ENCODE data around the gene NTRK3. TPM values are rescaled to one million over a fixed set of nuclear protein-coding genes. Genes with fewer than 3 reads are reported as not detected.

NTRK3 gene
- total RNA-seq, 1 experiment from 2014 or later, result not detected

DNA sequence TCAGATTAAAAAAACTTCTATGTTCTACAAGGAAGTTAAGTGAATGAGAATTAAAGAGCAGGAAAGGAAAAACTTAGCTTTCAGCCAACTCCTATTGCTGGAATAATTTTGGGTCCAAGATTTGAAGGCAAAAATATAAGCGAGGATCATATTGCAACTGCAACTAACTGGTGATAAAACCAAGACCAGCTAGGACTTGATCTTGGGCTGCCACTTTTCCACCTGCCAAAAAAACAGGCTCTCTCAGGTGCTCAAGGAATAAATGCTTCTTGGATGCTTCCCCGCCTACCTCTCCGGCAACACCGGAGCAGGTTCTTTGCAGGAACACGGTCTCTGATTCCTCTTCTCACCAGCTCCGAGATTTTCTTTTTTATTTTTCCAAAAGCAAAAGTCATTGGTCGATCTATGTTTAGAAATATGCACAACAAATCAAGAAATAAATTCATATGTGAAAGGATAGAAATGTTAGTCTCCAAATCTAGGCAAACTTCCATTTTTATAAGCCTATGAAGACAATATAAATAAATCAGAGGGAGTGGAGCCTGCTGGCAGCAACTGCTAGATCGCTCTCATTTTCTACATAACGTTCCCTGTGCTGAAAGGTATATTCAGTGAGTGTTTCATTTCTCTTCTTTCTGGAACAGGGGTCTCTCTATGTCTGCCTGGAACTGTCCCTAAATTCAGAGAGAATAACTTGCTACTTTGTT, 241.9 kb downstream of the NTRK3 start:
- no peak overlapping the region for H3K4me2 ChIP-seq
- no peak for TF ChIP-seq EZH2 (IDR thresholded peaks at IDR 0.05; ENCODE audit: low read depth)
- TF ChIP-seq, protein P1, sequence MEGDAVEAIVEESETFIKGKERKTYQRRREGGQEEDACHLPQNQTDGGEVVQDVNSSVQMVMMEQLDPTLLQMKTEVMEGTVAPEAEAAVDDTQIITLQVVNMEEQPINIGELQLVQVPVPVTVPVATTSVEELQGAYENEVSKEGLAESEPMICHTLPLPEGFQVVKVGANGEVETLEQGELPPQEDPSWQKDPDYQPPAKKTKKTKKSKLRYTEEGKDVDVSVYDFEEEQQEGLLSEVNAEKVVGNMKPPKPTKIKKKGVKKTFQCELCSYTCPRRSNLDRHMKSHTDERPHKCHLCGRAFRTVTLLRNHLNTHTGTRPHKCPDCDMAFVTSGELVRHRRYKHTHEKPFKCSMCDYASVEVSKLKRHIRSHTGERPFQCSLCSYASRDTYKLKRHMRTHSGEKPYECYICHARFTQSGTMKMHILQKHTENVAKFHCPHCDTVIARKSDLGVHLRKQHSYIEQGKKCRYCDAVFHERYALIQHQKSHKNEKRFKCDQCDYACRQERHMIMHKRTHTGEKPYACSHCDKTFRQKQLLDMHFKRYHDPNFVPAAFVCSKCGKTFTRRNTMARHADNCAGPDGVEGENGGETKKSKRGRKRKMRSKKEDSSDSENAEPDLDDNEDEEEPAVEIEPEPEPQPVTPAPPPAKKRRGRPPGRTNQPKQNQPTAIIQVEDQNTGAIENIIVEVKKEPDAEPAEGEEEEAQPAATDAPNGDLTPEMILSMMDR (conservative IDR thresholded peaks at IDR 0.05), result no peak
- H3K4me3 ChIP-seq, result no peak overlapping the region
- H3K36me3 ChIP-seq (ENCODE audit: low read depth), result no peaks in the 10 kb centered on the region
- ChIA-PET CTCF (no interaction called here), POLR2A (ENCODE audit: unreplicated experiment) (no interaction called here)
- H3K9me2 ChIP-seq (ENCODE audit: insufficient read depth), result no peaks in the 10 kb centered on the region
- no peaks in the 10 kb centered on the region for H3K79me2 ChIP-seq (ENCODE audit: low read depth)
- no peak for DNase-seq
- no peak overlapping the region for H2AFZ ChIP-seq
- H3F3A ChIP-seq (ENCODE audit: insufficient read depth, low read depth), result no peaks in the 10 kb centered on the region
- intact Hi-C loops (cut with micrococcal nuclease; ENCODE audit: unreplicated experiment), result no loop called here
- BruUV-seq (replicated peaks), result no TSS peak
- H3K9me3 ChIP-seq (ENCODE audit: insufficient read depth, low read depth), result no peaks in the 10 kb centered on the region
- H3K27ac ChIP-seq, result no peak overlapping the region
- H4K20me1 ChIP-seq (ENCODE audit: insufficient read depth), result no peaks in the 10 kb centered on the region
- no peaks in the 10 kb centered on the region for H3K27me3 ChIP-seq (ENCODE audit: insufficient read depth, low read depth)
- H3K4me1 ChIP-seq (replicated peaks; ENCODE audit: insufficient read depth), result no peaks in the 10 kb centered on the region

DNA sequence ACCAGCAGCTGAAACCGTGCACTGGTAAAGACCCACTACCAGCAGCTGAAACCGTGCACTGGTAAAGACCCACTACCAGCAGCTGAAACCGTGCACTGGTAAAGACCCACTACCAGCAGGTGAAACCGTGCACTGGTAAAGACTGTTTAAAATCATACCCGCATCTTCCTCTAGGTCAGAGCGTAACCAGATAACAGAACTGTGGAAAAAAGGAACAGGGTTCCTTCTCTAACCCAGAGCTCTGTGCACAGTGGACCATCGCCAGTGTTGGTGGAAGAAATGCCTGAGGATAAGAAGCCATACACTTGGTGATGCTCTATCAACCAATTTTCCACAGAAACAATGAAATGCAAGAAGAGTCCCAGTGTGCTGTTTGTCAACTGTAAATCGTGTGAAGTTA, 243.4 kb downstream of the NTRK3 start:
- Histone ChIP-seq H3K27me3 (ENCODE audit: insufficient read depth, low read depth) (no peaks in the 10 kb centered on the region), H3K36me3 (ENCODE audit: low read depth) (no peaks in the 10 kb centered on the region), H3F3A (ENCODE audit: insufficient read depth, low read depth) (no peaks in the 10 kb centered on the region), H3K4me3 (no peak overlapping the region), H3K27ac (no peak overlapping the region), H3K4me1 (replicated peaks; ENCODE audit: insufficient read depth) (no peaks in the 10 kb centered on the region), H2AFZ (no peak overlapping the region), H3K9me2 (ENCODE audit: insufficient read depth) (no peaks in the 10 kb centered on the region), H4K20me1 (ENCODE audit: insufficient read depth) (no peaks in the 10 kb centered on the region), H3K9me3 (ENCODE audit: insufficient read depth, low read depth) (no peaks in the 10 kb centered on the region), H3K4me2 (no peak overlapping the region), H3K79me2 (ENCODE audit: low read depth) (no peaks in the 10 kb centered on the region)
- ChIA-PET POLR2A (ENCODE audit: unreplicated experiment) (no interaction called here), CTCF (no interaction called here)
- no peak for DNase-seq
- intact Hi-C loops (cut with micrococcal nuclease; ENCODE audit: unreplicated experiment), result no loop called here
- BruUV-seq (replicated peaks), result no TSS peak
- TF ChIP-seq, protein P1 (conservative IDR thresholded peaks at IDR 0.05), result no peak
- TF ChIP-seq EZH2 (IDR thresholded peaks at IDR 0.05; ENCODE audit: low read depth), result no peak

DNA sequence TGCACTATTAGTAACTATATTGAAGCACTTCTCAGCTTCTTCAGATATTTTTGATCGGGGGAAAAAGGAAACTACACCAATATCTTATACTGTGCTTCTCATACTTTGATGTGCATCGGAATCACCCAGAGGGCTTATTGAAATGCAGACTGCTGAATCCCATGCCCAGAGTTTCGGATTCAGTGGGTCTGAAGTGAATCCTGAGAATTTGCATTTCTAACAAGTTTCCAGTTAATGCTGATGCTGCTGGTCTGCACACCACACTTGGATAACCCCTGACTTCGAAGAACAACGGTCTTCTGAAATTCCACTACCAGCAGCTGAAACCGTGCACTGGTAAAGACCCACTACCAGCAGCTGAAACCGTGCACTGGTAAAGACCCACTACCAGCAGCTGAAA, 243.9 kb downstream of the NTRK3 start:
- Histone ChIP-seq H3K79me2 (ENCODE audit: low read depth) (no peaks in the 10 kb centered on the region), H3F3A (ENCODE audit: insufficient read depth, low read depth) (no peaks in the 10 kb centered on the region), H3K4me2 (no peak overlapping the region), H3K9me3 (ENCODE audit: insufficient read depth, low read depth) (no peaks in the 10 kb centered on the region), H3K9me2 (ENCODE audit: insufficient read depth) (no peaks in the 10 kb centered on the region), H2AFZ (no peak overlapping the region), H3K36me3 (ENCODE audit: low read depth) (no peaks in the 10 kb centered on the region), H4K20me1 (ENCODE audit: insufficient read depth) (no peaks in the 10 kb centered on the region), H3K4me1 (replicated peaks; ENCODE audit: insufficient read depth) (no peaks in the 10 kb centered on the region), H3K27me3 (ENCODE audit: insufficient read depth, low read depth) (no peaks in the 10 kb centered on the region), H3K27ac (no peak overlapping the region), H3K4me3 (no peak overlapping the region)
- intact Hi-C loops (cut with micrococcal nuclease; ENCODE audit: unreplicated experiment), result no loop called here
- CTCF ChIA-PET, result no interaction called here
- BruUV-seq (replicated peaks), result no TSS peak
- POLR2A ChIA-PET (ENCODE audit: unreplicated experiment), result no interaction called here
- TF ChIP-seq, protein P1 (conservative IDR thresholded peaks at IDR 0.05), result no peak
- no peak for TF ChIP-seq EZH2 (IDR thresholded peaks at IDR 0.05; ENCODE audit: low read depth)
- no peak for DNase-seq

Data from PC-9 (cell line).